Hepatocyte (in vitro differentiated cells): ENCODE measurements around the gene PALLD.

Experiments used
- EZH2 ChIP-seq: fragments of 200-600 bp; sonication (generic); IDR thresholded peaks from 2 replicates; pipeline ENCODE4 v1.6.1; 2016; ENCODE audit warnings: antibody characterized with exemption, mild to moderate bottlenecking, borderline replicate concordance
- TF ChIP-seq, protein P1 (sequence below): fragments of 200-600 bp; sonication (generic); IDR thresholded peaks from 2 replicates; pipeline ENCODE4 v1.5.1; 2016; ENCODE audit warnings: antibody characterized with exemption, mild to moderate bottlenecking; ENCODE audit not compliant: poor library complexity

DNA sequence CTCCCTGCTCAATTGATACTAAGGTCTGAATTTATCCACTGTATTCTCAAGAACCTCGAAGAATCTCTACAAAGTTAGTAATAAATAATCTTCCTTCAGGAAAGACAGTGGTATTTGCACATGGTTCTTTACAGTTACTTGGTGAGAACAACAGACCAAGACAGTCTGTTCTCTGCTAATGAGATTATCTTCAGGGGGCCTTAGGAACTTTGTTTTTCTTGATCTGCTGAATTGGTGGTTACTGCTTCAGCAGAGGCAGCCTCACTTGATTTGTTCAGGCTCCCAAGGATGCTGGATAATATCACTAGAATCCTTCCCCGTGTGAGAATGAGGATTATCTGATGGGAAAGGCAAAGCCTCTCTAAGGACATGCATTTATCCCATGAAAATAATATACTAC is 448.4 kb downstream of the PALLD start:
- no peak for TF ChIP-seq EZH2
- TF ChIP-seq, protein P1, sequence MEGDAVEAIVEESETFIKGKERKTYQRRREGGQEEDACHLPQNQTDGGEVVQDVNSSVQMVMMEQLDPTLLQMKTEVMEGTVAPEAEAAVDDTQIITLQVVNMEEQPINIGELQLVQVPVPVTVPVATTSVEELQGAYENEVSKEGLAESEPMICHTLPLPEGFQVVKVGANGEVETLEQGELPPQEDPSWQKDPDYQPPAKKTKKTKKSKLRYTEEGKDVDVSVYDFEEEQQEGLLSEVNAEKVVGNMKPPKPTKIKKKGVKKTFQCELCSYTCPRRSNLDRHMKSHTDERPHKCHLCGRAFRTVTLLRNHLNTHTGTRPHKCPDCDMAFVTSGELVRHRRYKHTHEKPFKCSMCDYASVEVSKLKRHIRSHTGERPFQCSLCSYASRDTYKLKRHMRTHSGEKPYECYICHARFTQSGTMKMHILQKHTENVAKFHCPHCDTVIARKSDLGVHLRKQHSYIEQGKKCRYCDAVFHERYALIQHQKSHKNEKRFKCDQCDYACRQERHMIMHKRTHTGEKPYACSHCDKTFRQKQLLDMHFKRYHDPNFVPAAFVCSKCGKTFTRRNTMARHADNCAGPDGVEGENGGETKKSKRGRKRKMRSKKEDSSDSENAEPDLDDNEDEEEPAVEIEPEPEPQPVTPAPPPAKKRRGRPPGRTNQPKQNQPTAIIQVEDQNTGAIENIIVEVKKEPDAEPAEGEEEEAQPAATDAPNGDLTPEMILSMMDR = no peak
